ENCODE results near the gene DHPS. TPM values are rescaled to one million over a fixed set of nuclear protein-coding genes. Genes with fewer than 3 reads are reported as not detected.

DHPS gene
- total and polyA plus RNA-seq, 2 of the 13 experiments (the other 11 are each of a cell fraction or from before 2014, with no cell fraction given) = 43.3 to 84.3 TPM

- intact Hi-C loops (cut with micrococcal nuclease; ENCODE audit: unreplicated experiment) (no loop called here), in situ Hi-C loops (cut with HindIII; ENCODE audit: extremely low pct_ligation_motif_present, low pct_unique_long_range_greater_than_20kb) (no loop called here)
- WGBS (ENCODE audit: low lambda C conversion rate) = 89% methylated on average over 5 of the region's 16 CpGs
- Histone ChIP-seq H3K36me3 (replicated peaks in 1 of 2; ENCODE audit: control insufficient read depth in 1 of 2, insufficient read depth in 2 of 2, low read length in 2 of 2) (peaks cover 0 to 5% of the 10 kb centered on the region in 2 experiments; a peak in 1 of 5 replicates), H3K9me3 (ENCODE audit: low read length) (no peaks in the 10 kb centered on the region), H3K4me1 (ENCODE audit: insufficient read depth, low read length) (peaks cover 16% of the 10 kb centered on the region), H4K20me1 (ENCODE audit: insufficient read depth, low read length) (no peaks in the 10 kb centered on the region), H3K27ac (ENCODE audit: extremely low read length, insufficient read depth, low read length) (no peak overlapping the region), H3K79me2 (ENCODE audit: insufficient read depth, low read length) (peaks cover 4% of the 10 kb centered on the region), H3K27me3 (ENCODE audit: control insufficient read depth in 1 of 2, insufficient read depth in 2 of 2, low read length in 2 of 2) (no peaks in the 10 kb centered on the region; a peak in 1 of 5 replicates), H3K9ac (ENCODE audit: insufficient read depth, low read depth, low read length) (no peak overlapping the region), H3K4me2 (ENCODE audit: low read depth, low read length) (peak overlapping the region; percentile 86; the same call in 1 of the 2 replicates), H2AFZ (ENCODE audit: low read length) (no peak overlapping the region), H3K4me3 (replicated peaks in 1 of 3; ENCODE audit: insufficient read depth in 1 of 3, low read depth in 2 of 3, low read length in 3 of 3) (no peak overlapping the region)
- ChIA-PET CTCF (ENCODE audit: low intra/inter-chr PET ratio, low total read pairs) (no interaction called here), POLR2A (no interaction called here)
- FAIRE-seq (no peak), DNase-seq (ENCODE audit: low spot score) (no peak), ATAC-seq (no peak)
- TF ChIP-seq AGO2 (optimal IDR thresholded peaks at IDR 0.05; ENCODE audit: low read depth, low read length) (peak; percentile 21), ZNF781 (CRISPR knock-in tag; IDR thresholded peaks at IDR 0.05; ENCODE audit: borderline replicate concordance, not compliant biosample characterization) (no peak)
- no TSS peak for BruUV-seq (replicated peaks)
Measured at GRCh38 chr19:12694641-12695040, 13.0 kb upstream of the DHPS start.

- CTCF ChIA-PET (ENCODE audit: low intra/inter-chr PET ratio, low total read pairs) = no interaction called here
- no peak for FAIRE-seq
- WGBS (ENCODE audit: low lambda C conversion rate) = 92% methylated on average over 3 of the region's 5 CpGs
Measured at GRCh38 chr19:12692960-12693359, 11.3 kb upstream of the DHPS start.

More at GRCh38 chr19:12692960-12693359, 11.3 kb upstream of the DHPS start:
- Histone ChIP-seq H3K27ac (ENCODE audit: extremely low read length, insufficient read depth, low read length) (no peak overlapping the region), H3K79me2 (ENCODE audit: insufficient read depth, low read length) (peaks cover 4% of the 10 kb centered on the region), H3K4me3 (replicated peaks in 1 of 3; ENCODE audit: insufficient read depth in 1 of 3, low read depth in 2 of 3, low read length in 3 of 3) (no peak overlapping the region), H3K4me2 (ENCODE audit: low read depth, low read length) (no peak overlapping the region), H3K9me3 (ENCODE audit: low read length) (no peaks in the 10 kb centered on the region), H3K9ac (ENCODE audit: insufficient read depth, low read depth, low read length) (no peak overlapping the region), H2AFZ (ENCODE audit: low read length) (no peak overlapping the region), H3K27me3 (ENCODE audit: control insufficient read depth in 1 of 2, insufficient read depth in 2 of 2, low read length in 2 of 2) (no peaks in the 10 kb centered on the region; a peak in 1 of 5 replicates), H3K36me3 (replicated peaks in 1 of 2; ENCODE audit: control insufficient read depth in 1 of 2, insufficient read depth in 2 of 2, low read length in 2 of 2) (peaks cover 0 to 5% of the 10 kb centered on the region in 2 experiments; a peak in 1 of 5 replicates), H4K20me1 (ENCODE audit: insufficient read depth, low read length) (no peaks in the 10 kb centered on the region), H3K4me1 (ENCODE audit: insufficient read depth, low read length) (peaks cover 16% of the 10 kb centered on the region)
- TF ChIP-seq ZNF768 (CRISPR knock-in tag; IDR thresholded peaks at IDR 0.05) (peak; percentile 85), AKAP8 (CRISPR knock-in tag; IDR thresholded peaks at IDR 0.05) (no peak), REL (CRISPR knock-in tag; conservative IDR thresholded peaks at IDR 0.05) (no peak)
- BruUV-seq (replicated peaks) = no TSS peak
- in situ Hi-C loops (cut with HindIII; ENCODE audit: extremely low pct_ligation_motif_present, low pct_unique_long_range_greater_than_20kb) = no loop called here
- no peak for DNase-seq (ENCODE audit: low spot score)
- POLR2A ChIA-PET = no interaction called here
- ATAC-seq = no peak
- intact Hi-C loops (cut with micrococcal nuclease; ENCODE audit: unreplicated experiment) = no loop called here
